IMR-90 (cell line): Measurements from ENCODE around the gene SFR1. TPM values are rescaled to one million over a fixed set of nuclear protein-coding genes. Genes with fewer than 3 reads are reported as not detected.

Experiments used
- ATAC-seq: fragments of 200-7000 bp; cut with Tn5 transposase; 2 replicates; pipeline ENCODE4 v1.9.1; 2020; ENCODE audit warnings: low read depth, mild to moderate bottlenecking, moderate library complexity
- BruUV-seq: library from RNA; stranded (reverse); fragments of 400-500 nt; replicated peaks from 2 replicates; lab custom pipeline; 2021; lab: Mats Ljungman, UMichigan
- CTCF ChIA-PET: fragments of 300-600 bp; formaldehyde crosslinking; extraction: SDS; loops from one replicate; lab custom pipeline; 2021; ENCODE audit warnings: antibody characterized with exemption; lab: Yijun Ruan, JAX
- POLR2A ChIA-PET: fragments of 300-600 bp; sonication (Branson Sonifier 250); formaldehyde crosslinking; loops from one replicate; lab custom pipeline; 2022; ENCODE audit warnings: antibody characterized with exemption; ENCODE audit not compliant: unreplicated experiment; lab: Charles Lee
- DNase-seq: peaks from one replicate; pipeline ENCODE4 v3.0.0; 2013
- H2AFZ ChIP-seq: replicated peaks from 2 replicates; pipeline ENCODE3; 2013; ENCODE audit warnings: low read length, mild to moderate bottlenecking; ENCODE audit not compliant: poor library complexity
- H2AK5ac ChIP-seq: 2 replicates; pipeline ENCODE4 v1.6.1; 2013; ENCODE audit warnings: low read depth, low read length, inconsistent platforms
- H2AK9ac ChIP-seq: replicated peaks from 2 replicates; pipeline ENCODE3; 2013; ENCODE audit warnings: mild to moderate bottlenecking, low read depth, low read length, moderate library complexity; ENCODE audit not compliant: poor library complexity
- H2BK120ac ChIP-seq: 2 replicates; pipeline ENCODE4 v1.6.1; 2013; ENCODE audit warnings: low read depth, low read length, inconsistent platforms
- H2BK15ac ChIP-seq: 3 replicates; pipeline ENCODE4 v1.6.1; 2013; ENCODE audit warnings: low read depth, low read length, inconsistent platforms
- H2BK20ac ChIP-seq: 2 replicates; pipeline ENCODE4 v1.6.1; 2013; ENCODE audit warnings: low read depth, mild to moderate bottlenecking, inconsistent platforms, low read length, moderate library complexity
- H2BK5ac ChIP-seq: 2 replicates; pipeline ENCODE4 v1.6.1; 2013; ENCODE audit warnings: mild to moderate bottlenecking, low read depth, low read length, inconsistent platforms; ENCODE audit not compliant: poor library complexity, severe bottlenecking
- H3K14ac ChIP-seq: replicated peaks from 2 replicates; pipeline ENCODE4 v1.6.1; 2013; ENCODE audit warnings: low read depth, low read length, inconsistent platforms
- H3K18ac ChIP-seq: 2 replicates; pipeline ENCODE4 v1.6.1; 2013; ENCODE audit warnings: low read depth, low read length, control low read depth
- H3K23ac ChIP-seq: 2 replicates; pipeline ENCODE4 v1.6.1; 2013; ENCODE audit warnings: low read depth, low read length, inconsistent platforms
- H3K27ac ChIP-seq: 2 replicates; pipeline ENCODE4 v1.5.1; 2013; ENCODE audit warnings: mild to moderate bottlenecking, control low read depth, low read length; ENCODE audit not compliant: insufficient read depth
- H3K27me3 ChIP-seq: 2 replicates; pipeline ENCODE4 v1.6.1; 2013; ENCODE audit warnings: low read length; ENCODE audit not compliant: control insufficient read depth, insufficient read depth
- H3K36me3 ChIP-seq: 2 replicates; pipeline ENCODE4 v1.6.1; 2013; ENCODE audit warnings: low read length, mixed read lengths; ENCODE audit not compliant: control insufficient read depth, insufficient read depth
- H3K4ac ChIP-seq: 2 replicates; pipeline ENCODE4 v1.6.1; 2013; ENCODE audit warnings: low read depth, low read length, inconsistent platforms
- H3K4me1 ChIP-seq: 2 replicates; pipeline ENCODE4 v1.6.1; 2013; ENCODE audit warnings: low read length, mixed read lengths; ENCODE audit not compliant: control insufficient read depth, insufficient read depth
- H3K4me2 ChIP-seq: 2 replicates; pipeline ENCODE4 v1.6.1; 2013; ENCODE audit warnings: low read depth, mild to moderate bottlenecking, control low read depth, low read length, moderate library complexity
- H3K4me3 ChIP-seq: 2 replicates; pipeline ENCODE4 v1.5.1; 2013; ENCODE audit warnings: low read depth, mild to moderate bottlenecking, control low read depth, low read length, moderate library complexity; ENCODE audit not compliant: insufficient read depth
- H3K56ac ChIP-seq: 2 replicates; pipeline ENCODE4 v1.6.1; 2013; ENCODE audit warnings: low read length, inconsistent platforms; ENCODE audit not compliant: insufficient read depth; ENCODE audit errors: extremely low read depth
- H3K79me1 ChIP-seq, 2 experiments: 2 replicates each; pipeline ENCODE4 v1.6.1; 2013; ENCODE audit warnings: low read length in 2 of 2, inconsistent platforms in 1 of 2, low read depth in 1 of 2
- H3K9ac ChIP-seq: 2 replicates; pipeline ENCODE4 v1.6.1; 2013; ENCODE audit warnings: low read depth, low read length, control low read depth
- H3K9me1 ChIP-seq: 2 replicates; pipeline ENCODE4 v1.6.1; 2013; ENCODE audit warnings: low read length, inconsistent platforms; ENCODE audit not compliant: insufficient read depth
- H3K9me3 ChIP-seq: 2 replicates; pipeline ENCODE4 v1.6.1; 2013; ENCODE audit warnings: low read length; ENCODE audit not compliant: control insufficient read depth, insufficient read depth
- H4K20me1 ChIP-seq: 2 replicates; pipeline ENCODE4 v1.6.1; 2013; ENCODE audit warnings: low read length, inconsistent platforms; ENCODE audit not compliant: insufficient read depth
- H4K5ac ChIP-seq: 2 replicates; pipeline ENCODE4 v1.6.1; 2013; ENCODE audit warnings: mild to moderate bottlenecking, low read depth, low read length, control low read depth
- H4K8ac ChIP-seq, 2 experiments: 2 replicates each; pipeline ENCODE4 v1.6.1; 2013; ENCODE audit warnings: low read depth in 2 of 2, low read length in 2 of 2, control low read depth in 1 of 2, inconsistent platforms in 1 of 2
- H4K91ac ChIP-seq: 2 replicates; pipeline ENCODE4 v1.6.1; 2013; ENCODE audit warnings: low read depth, low read length, inconsistent platforms; ENCODE audit not compliant: insufficient read depth
- BHLHE40 ChIP-seq: fragments of 150-350 bp; IDR thresholded peaks from 2 replicates; pipeline ENCODE4 v1.6.1; 2016; ENCODE audit warnings: mild to moderate bottlenecking, low read depth, low read length
- CHD1 ChIP-seq: IDR thresholded peaks from 2 replicates; pipeline ENCODE4 v1.6.1; 2012; ENCODE audit warnings: low read depth, low read length, improper control_type of control experiment
- ELK1 ChIP-seq: fragments of 150-350 bp; IDR thresholded peaks from 2 replicates; pipeline ENCODE4 v1.6.1; 2016; ENCODE audit warnings: low read depth, mild to moderate bottlenecking, low read length, moderate library complexity, borderline replicate concordance
- MXI1 ChIP-seq: IDR thresholded peaks from 2 replicates; pipeline ENCODE4 v1.6.1; 2012; ENCODE audit warnings: low read depth, mild to moderate bottlenecking, low read length, moderate library complexity, borderline replicate concordance
- NFE2L2 ChIP-seq: fragments of 150-350 bp; IDR thresholded peaks from 2 replicates; pipeline ENCODE4 v1.6.1; 2016; ENCODE audit warnings: low read depth, mild to moderate bottlenecking, low read length
- POLR2A ChIP-seq: IDR thresholded peaks from 2 replicates; pipeline ENCODE4 v1.6.1; 2012; ENCODE audit warnings: mild to moderate bottlenecking, low read depth, low read length
- RAD21 ChIP-seq: IDR thresholded peaks from 2 replicates; pipeline ENCODE4 v1.6.1; 2012; ENCODE audit warnings: low read length, improper control_type of control experiment
- RFX5 ChIP-seq: IDR thresholded peaks from 2 replicates; pipeline ENCODE4 v1.8.0; 2012; ENCODE audit warnings: low read depth, mild to moderate bottlenecking, low read length, moderate library complexity
- SMC3 ChIP-seq: fragments of 150-350 bp; IDR thresholded peaks from 2 replicates; pipeline ENCODE4 v1.6.1; 2016; ENCODE audit warnings: low read depth, mild to moderate bottlenecking, antibody characterized with exemption, low read length, moderate library complexity
- USF2 ChIP-seq: fragments of 150-350 bp; IDR thresholded peaks from 2 replicates; pipeline ENCODE4 v1.6.1; 2017; ENCODE audit warnings: mild to moderate bottlenecking, antibody characterized with exemption, low read length, low read depth
- WGBS, 2 experiments: methylation state at CpG; one replicate each; pipeline versions ENCODE4 v1.1.5 to v1.1.7; 2013; ENCODE audit warnings: missing lambda C conversion rate in 2 of 2; ENCODE audit not compliant: insufficient read length in 1 of 2; ENCODE audit errors: extremely low coverage in 2 of 2; 5-methylcytosine and 5-hydroxymethylcytosine counted together
- dilution Hi-C: fragments of 300-500 bp; cut with HindIII; formaldehyde crosslinking; loops from one replicate; pipeline ENCODE4 v1.14.3; 2018; ENCODE audit warnings: low sequenced_read_pairs; ENCODE audit not compliant: unreplicated experiment
- in situ Hi-C: fragments of 300-500 bp; cut with MboI; formaldehyde crosslinking; loops from 3 replicates; pipeline ENCODE4 v1.14.3; 2019; ENCODE audit warnings: low sequenced_read_pairs, inconsistent platforms, mixed read lengths
- intact Hi-C: fragments of 100-400 bp; cut with micrococcal nuclease; formaldehyde crosslinking; loops from 2 replicates; pipeline ENCODE4 v1.10.0; 2022
- polyA plus RNA-seq, 3 experiments: library from polyadenylated mRNA; depleted of rRNA; stranded (reverse); fragments of >200 nt; gene quantifications; 2 replicates each; pipeline ENCODE4 v1.2.3, GENCODE V29; 2012; ENCODE audit warnings: low replicate concordance in 1 of 3
- total RNA-seq: library from RNA; depleted of rRNA; stranded (reverse); fragments of >200 nt; gene quantifications from 2 replicates; pipeline ENCODE4 v1.2.3, GENCODE V29; 2012

Gene SFR1
- total and polyA plus RNA-seq, 2 of the 4 experiments (the other 2 are of a cell fraction) = 1.6 to 2.3 TPM

GRCh38 chr10:104123397-104123796, 1.4 kb downstream of the SFR1 start (continued):
- TF ChIP-seq ELK1 (no peak), RFX5 (no peak), MXI1 (no peak), POLR2A (no peak), SMC3 (peak; percentile 51), RAD21 (peak; percentile 43)

- dilution Hi-C loops (no loop called here), in situ Hi-C loops (no loop called here), intact Hi-C loops (no loop called here)
- Histone ChIP-seq H2BK5ac (no peak overlapping the region), H2BK120ac (no peak overlapping the region), H2AFZ (no peak overlapping the region), H3K36me3 (no peaks in the 10 kb centered on the region), H3K27ac (no peak overlapping the region), H4K91ac (no peak overlapping the region), H3K56ac (no peak overlapping the region), H3K9me3 (no peaks in the 10 kb centered on the region), H4K8ac (no peak overlapping the region), H3K14ac (no peak overlapping the region), H3K9me1 (no peaks in the 10 kb centered on the region), H3K23ac (no peak overlapping the region), H3K79me1 (peaks cover 0 to 3% of the 10 kb centered on the region in 2 experiments; a peak in 2 of 4 replicates), H3K9ac (no peak overlapping the region), H2AK9ac (no peak overlapping the region), H3K4me2 (no peak overlapping the region), H2AK5ac (no peak overlapping the region), H2BK20ac (no peak overlapping the region), H3K27me3 (no peaks in the 10 kb centered on the region), H4K20me1 (no peaks in the 10 kb centered on the region), H2BK15ac (no peak overlapping the region), H4K5ac (no peak overlapping the region), H3K4me3 (no peak overlapping the region), H3K18ac (no peak overlapping the region), H3K4me1 (no peaks in the 10 kb centered on the region), H3K4ac (no peak overlapping the region)
- no CpG with 5 or more reads among the region's 2 CpGs for WGBS, 2 experiments
- CTCF ChIA-PET = interaction anchor here (0.9 kb wide), 1 partner anchor 28 kb away, joined by 3 read pairs; no protein-coding TSS in a partner anchor
- TF ChIP-seq SMC3 (no peak), ELK1 (no peak), BHLHE40 (no peak), NFE2L2 (no peak), USF2 (no peak), CHD1 (no peak)
- DNase-seq (no peak), ATAC-seq (peak; percentile 29; the same call in 1 of the 2 replicates)
- POLR2A ChIA-PET = no interaction called here
- BruUV-seq = no TSS peak
Observed at GRCh38 chr10:104127411-104127810, 5.4 kb downstream of the SFR1 start.
